NCI-H187 (cell line): ENCODE measurements around the gene POLR2J.
"Not testable (repeated sequence)": the region's sequence is repeated elsewhere in the genome, so short reads cannot be mapped to it uniquely, and the experiment has no call there.

ENCODE experiments used
- DNase-seq, 2 experiments: peaks; one replicate each; lab custom pipeline; 2025; lab: John Stamatoyannopoulos, UW

POLR2J gene

DNA sequence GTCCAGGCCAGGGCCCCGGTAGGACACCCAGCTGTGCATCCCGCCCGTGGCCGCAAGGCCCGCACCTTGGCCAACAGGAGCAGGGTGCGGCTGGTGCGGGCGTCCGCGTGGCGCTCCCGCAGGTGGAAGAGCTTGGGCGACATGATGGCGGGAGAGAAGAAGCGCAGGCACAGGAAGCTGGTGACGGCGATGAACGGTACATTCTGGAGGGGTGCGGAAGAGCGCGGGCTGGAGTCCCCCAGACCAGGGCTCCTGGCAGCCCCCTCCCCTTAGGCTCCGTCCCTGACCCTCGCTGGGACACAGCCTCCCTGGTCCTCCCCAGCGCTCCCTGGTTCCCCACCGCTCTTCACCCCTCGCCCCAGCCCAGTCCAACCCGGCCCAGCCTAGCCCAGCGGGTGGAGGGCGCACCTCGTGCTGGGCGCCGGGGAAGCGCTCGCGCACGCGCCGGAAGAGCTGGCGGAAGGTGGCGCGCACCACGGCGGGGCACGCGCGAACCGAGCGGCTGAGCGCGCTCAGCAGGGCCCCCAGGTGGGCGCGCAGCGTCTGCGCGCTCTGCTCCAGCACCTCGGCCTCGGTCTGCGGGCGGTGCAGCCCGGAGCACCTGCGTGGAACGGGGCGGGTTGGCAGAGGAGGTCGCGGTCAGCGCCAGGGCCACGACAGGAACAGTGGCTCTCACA, 15.9 kb upstream of the POLR2J start:
- DNase-seq: not testable (repeated sequence)

GRCh38 chr7:102494026-102494425, 15.3 kb upstream of the POLR2J start:
- DNase-seq: not testable (repeated sequence)

GRCh38 chr7:102493220-102493935, 14.7 kb upstream of the POLR2J start:
- not testable (repeated sequence) for DNase-seq

DNA sequence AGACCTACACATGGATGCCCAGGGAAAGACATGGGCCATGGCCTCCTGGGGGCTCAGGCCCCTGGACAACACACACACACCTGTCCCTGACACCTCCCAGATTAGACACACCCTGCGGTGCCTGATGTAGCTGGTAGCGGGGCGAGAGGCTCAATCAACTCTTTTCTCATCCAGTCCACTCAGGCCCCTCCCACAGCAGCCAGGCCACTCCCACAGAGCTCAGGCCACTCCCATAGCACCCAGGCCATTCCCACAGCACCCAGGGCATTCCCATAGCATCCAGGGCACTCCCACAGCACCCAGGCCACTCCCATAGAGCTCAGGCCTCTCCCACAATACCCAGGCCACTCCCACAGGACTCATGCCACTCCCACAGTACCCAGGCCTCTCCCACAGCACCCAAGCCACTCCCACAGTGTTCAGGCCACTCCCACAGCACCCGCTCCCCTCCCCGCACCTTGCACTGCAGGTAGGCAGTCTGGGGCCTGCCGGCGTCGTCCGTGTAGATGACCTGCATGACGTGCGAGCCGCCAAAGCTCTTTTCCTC, 11.9 kb upstream of the POLR2J start:
- not testable (repeated sequence) for DNase-seq

DNA sequence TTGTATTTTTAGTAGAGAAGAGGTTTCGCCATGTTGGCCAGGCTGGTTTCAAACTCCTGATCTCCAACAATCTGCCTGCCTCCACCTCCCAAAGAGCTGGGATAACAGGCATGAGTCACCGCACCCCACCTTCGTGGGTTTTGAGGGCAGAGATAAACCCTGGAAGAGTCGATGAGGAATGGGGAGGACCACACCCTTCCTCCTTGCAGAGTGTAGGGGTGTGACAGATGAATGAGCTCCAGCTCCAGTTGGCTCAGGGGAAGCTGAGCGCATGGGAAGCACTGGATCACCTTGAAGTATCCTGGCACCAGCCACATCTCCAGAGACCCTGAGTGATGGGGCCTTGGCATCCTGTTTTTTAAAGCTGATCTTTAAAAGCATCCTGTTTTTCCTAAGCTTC, 5.6 kb upstream of the POLR2J start:
- not testable (repeated sequence) for DNase-seq

DNA sequence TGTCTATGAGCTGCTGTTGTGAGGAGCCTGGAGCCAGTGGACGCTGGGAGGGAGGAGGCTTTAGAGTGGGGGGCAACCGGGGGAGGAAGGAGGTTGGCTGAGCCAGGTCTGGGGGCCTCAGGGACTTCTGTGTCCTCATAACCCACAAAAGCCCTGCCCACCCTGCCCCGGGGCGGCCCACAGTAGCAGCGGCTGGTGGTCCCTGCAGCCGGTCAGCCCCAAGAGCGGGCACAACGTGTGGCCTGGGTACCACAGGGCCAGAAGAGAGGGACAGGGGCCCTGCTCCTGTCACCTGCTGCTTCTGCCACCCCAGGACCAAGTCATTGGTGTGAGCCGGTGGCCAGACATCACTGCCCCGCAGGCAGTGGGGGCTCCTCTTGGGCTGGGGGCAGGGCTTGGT, 3.2 kb upstream of the POLR2J start:
- DNase-seq: not testable (repeated sequence)

GRCh38 chr7:102479982-102480637, 1.4 kb upstream of the POLR2J start:
- not testable (repeated sequence) for DNase-seq

- not testable (repeated sequence) for DNase-seq
Measured at GRCh38 chr7:102479209-102479584, 475 bp upstream of the POLR2J start.

DNA sequence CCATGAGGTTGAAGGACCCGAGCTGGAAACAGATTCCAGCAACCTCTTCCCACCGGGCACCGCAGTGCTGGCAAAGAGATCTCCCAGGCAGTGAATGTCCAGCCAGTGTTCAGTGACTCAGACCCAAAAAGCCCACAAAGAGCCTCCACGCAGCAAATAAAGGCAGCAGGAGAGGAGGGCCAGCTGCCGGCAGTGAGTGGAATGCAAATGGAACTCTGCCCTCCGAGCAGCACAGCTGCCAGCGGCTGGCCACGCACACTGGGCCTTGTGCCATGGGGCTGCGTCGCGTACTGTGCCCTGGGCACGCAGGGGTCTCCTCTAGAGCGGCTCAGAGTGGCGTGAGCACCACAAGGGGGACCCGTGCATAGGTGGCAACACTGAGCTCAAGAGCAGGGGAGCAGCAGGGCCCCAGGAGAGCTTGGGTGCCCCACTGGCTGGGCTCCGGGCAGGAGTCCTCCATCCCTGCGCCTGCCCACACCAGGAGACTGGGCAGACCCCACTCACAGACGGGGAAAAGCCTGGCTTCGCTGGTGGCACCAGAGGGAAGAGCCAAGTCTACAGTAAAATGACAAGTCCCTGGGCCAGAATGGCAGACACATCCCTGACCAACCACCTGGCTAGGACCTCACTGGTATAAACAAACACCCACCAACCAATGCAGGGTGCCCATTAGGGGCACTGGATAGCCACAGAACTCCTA, 3.8 kb downstream of the POLR2J start:
- DNase-seq: not testable (repeated sequence)

- DNase-seq: not testable (repeated sequence)
Measured at GRCh38 chr7:102474116-102474515, 4.6 kb downstream of the POLR2J start.

GRCh38 chr7:102473271-102473991, 5.3 kb downstream of the POLR2J start:
- no peak for DNase-seq

DNA sequence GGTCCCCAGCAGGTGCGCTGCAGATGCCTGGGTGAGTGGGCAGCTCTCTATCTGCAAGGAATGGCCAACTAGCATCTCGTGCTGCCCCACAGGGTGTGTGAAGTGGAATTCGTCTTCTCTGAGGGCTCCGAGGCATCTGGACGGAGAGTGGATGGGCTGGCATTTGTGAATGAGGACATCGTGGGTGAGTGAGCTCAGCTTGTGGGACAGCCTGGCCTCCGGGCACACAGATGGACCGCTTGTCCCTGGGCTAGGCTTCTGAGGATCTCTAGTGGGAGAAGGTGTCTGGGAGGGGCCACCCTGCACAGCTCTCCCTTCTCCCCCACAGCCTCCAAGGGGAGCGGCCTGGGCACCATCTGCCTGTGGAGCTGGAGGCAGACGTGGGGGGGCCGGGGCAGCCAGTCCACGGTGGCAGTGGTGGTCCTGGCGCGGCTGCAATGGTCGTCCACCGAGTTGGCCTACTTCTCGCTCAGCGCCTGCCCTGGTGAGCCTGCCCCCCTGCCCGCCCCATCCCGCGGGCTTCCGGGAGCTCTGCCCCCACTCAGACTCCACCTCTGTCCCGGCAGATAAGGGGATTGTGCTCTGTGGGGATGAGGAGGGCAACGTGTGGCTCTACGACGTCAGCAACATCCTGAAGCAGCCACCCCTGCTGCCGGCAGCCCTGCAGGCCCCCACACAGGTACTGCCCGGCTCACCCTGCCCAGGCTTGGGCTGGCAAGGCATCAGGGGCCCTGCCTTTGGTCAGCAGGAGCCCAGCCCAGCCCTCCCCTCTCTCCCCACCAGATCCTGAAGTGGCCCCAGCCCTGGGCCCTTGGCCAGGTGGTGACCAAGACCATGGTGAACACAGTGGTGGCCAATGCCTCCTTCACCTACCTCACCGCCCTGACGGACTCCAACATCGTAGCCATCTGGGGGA, 6.3 kb downstream of the POLR2J start:
- no peak for DNase-seq

DNA sequence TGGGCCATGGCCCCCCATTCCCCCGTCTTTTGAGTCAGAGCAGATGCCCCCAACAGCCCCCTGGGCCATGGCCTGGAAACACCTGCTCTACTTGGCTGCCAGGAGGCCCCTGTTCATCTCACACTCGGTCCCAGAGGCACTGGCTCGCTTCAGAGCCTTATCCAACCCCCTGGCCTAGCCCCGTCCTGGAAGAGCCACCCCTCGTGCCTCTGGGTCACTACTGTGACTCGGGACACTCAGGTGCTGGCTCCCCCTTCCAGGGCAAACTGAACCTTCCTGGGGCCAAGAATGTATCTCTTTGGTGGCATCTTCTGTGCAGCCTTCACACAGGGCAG, 7.0 kb downstream of the POLR2J start:
- DNase-seq: no peak

- DNase-seq: no peak
Measured at GRCh38 chr7:102469972-102470825, 8.5 kb downstream of the POLR2J start.

GRCh38 chr7:102469351-102469971, 9.3 kb downstream of the POLR2J start:
- DNase-seq: no peak

- no peak for DNase-seq
Measured at GRCh38 chr7:102468478-102469350, 10.0 kb downstream of the POLR2J start.

- no peak for DNase-seq
Measured at GRCh38 chr7:102467581-102468477, 10.9 kb downstream of the POLR2J start.
